VCaP (cell line): ENCODE data around the gene STK32C.

Experiments used
- H3K27ac ChIP-seq: fragments of 450-650 bp; 2 replicates; pipeline ENCODE4 v1.5.1; 2017
- TF ChIP-seq, protein P1 (sequence below): fragments of 450-650 bp; conservative IDR thresholded peaks from 2 replicates; pipeline ENCODE4 v1.5.1; 2017; ENCODE audit warnings: mild to moderate bottlenecking, moderate library complexity

Gene STK32C

DNA sequence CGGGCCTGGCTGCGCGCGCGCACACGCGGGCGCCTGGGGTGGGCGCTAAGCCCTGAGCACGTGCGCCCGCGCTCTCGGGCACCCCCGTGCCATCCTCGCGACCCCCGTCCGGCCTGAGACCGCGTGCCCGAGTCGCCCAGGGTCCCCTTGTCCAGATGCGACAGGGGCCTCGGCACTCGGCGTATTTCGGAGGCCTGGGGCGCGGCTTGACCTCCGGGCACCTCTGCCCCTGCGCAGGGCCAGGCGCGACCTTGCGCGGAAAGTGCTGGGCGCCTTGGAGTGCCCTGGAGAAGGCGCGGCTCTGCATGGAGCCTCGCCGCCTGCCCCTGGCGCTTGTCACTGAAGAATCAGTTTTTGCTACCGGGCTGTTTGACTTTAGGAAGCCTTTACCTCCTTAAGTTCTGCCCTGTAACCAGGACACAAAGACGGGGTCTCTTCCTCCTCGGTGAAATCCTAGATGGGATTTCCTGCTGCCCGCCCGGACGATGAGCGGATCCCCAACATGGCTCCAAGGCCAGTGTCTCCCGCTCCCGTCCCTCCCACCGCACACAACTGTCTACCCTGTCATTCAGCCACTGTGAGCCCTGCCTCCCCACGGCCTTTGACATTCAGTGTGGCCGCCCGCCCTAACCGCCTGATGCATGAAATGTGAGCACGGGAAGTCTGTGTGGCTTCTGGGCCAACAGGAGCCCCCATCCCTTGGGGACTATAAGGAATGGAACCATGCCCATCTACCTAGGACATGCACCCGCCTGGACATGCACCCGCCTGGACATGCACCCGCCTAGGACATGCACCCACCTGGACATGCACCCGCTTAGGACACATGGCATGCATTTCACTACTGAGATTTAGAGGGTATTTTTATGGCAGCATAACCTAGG, 1.1 kb upstream of the STK32C start:
- TF ChIP-seq, protein P1, sequence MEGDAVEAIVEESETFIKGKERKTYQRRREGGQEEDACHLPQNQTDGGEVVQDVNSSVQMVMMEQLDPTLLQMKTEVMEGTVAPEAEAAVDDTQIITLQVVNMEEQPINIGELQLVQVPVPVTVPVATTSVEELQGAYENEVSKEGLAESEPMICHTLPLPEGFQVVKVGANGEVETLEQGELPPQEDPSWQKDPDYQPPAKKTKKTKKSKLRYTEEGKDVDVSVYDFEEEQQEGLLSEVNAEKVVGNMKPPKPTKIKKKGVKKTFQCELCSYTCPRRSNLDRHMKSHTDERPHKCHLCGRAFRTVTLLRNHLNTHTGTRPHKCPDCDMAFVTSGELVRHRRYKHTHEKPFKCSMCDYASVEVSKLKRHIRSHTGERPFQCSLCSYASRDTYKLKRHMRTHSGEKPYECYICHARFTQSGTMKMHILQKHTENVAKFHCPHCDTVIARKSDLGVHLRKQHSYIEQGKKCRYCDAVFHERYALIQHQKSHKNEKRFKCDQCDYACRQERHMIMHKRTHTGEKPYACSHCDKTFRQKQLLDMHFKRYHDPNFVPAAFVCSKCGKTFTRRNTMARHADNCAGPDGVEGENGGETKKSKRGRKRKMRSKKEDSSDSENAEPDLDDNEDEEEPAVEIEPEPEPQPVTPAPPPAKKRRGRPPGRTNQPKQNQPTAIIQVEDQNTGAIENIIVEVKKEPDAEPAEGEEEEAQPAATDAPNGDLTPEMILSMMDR = no peak
- peak overlapping the region; percentile 55 for H3K27ac ChIP-seq

DNA sequence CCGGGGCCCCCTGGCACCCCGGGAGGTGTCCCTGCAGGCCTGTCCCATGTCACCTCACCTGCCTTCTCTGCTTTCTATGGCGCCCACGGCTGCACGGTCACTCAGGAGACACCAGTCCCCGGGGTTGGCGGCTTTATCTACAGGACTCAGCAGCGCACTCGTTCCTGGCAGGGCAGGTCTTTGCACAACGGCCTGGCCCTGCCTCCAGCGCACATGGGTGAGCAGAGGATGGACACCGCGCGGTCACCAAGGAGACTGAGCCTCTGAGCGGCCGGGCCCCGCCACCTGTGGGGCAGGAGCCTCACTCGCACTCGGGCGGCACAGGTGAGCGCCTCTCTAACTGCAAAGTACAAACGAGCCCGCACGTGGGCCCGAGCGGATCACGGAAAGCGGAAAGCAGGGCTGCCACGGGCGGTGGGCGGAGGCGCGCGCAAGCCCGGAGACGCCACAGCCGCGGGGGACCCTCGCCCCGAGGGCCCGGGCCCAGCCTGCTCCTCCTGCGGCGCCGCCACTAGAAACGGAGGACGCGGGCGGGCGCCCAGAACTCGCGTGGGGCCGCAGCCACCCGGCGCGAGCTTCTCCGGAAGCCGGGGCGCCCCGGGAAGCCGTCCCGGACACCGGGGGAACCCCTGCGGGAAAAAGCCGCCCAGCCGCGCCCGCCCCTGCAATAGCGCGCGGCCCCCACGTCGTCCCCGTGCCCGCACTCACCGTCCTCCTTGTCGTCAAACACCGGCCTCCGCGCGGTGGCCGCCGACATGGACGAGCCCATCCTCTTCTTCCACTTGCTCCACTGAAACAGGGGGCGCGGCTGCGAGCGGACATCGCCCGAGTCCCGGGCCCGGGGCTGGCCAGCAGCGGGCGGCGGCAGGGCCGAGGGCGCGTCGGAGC, 642 bp downstream of the STK32C start:
- TF ChIP-seq, protein P1 = 0 out of 2 replicates have a peak, but pooled peaks have one; percentile 8
- H3K27ac ChIP-seq = peak overlapping the region; percentile 80

DNA sequence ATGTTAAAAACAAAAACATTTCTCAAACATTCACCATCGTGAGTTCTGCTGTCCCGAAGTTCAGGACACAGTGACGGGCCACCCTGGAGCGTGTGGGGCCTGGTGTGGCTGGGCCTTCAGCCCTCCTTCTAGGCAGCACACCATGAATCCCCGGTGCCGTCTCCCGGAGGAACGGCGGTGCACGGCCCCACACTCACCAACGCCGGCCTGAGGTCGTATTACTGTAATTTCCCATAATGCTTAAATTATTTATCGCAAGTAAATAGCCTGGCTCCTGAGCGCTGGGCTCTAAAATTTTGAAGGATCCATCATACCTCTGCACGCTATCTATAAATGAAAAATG, 1.4 kb downstream of the STK32C start:
- H3K27ac ChIP-seq = peak overlapping the region; percentile 80
- TF ChIP-seq, protein P1 = no peak

DNA sequence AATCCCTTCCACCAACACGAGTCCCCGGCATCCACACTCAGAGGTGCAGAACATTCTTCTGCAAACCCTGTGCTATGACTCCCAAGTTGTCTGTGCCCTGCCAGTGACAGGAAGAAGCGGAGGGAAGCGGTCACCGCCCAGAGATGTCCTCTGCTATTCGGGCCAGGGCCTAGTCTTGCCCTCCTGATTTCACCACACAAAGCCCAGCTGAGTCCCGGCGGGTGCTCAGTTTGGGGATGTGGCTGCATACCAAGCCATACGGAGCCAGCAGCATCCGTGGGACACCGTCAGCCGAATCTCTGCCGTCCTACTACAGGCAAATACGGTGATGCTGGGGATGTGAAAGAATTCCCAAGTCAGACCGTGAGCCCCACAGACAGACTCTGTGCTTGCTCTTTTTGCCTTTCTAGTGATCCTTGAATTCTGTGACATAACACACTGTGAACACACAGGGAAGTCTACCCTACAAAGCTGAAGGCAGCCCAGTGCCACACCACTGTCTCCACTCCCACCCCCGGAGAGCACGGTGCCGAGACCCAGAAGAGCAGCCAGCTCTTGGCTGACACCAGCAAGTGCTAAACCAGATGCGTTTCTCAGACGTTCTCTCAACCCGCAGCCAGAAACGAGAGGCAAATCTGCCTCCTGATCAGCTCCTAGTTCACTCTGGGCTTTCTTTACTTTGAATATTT, 2.0 kb downstream of the STK32C start:
- TF ChIP-seq, protein P1 = no peak
- H3K27ac ChIP-seq = peak overlapping the region; percentile 80

DNA sequence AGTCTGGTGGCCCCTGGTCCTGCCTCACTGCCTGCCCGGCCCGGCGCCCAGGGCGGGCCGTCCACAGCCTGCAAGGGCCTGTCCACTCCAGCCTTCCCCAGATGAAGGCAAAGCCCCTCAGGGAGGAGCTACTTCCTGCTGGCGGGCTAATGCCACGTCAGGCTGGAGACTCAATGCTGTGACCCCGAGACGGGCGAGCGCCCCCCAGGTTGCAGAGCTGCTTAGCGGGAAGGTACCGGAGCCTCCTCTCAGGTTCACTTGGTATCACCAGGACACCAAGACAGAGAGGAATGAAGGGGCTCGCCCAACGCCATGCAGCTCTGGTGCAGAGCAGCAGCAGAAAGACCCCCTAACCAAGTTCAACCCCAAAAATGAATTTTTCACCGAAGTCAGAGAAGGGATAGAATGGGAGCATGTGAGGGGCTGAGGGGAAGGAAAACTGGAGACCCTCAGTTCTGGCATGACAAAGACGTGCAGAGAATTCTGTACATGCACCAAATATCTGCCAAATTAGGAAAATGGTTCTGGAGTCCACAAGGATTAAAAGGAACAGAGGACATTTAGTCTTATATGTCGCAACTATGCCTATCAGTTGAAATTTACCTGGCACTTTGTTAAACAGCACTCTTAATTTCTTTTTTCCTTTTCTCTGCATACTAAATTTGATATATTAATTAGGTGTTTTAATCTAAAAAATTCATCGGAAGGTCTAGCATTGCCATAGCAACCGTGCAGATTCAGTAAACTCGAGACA, 2.8 kb downstream of the STK32C start:
- TF ChIP-seq, protein P1 = no peak
- H3K27ac ChIP-seq = peak overlapping the region; percentile 27; the same call in 1 of the 2 replicates

DNA sequence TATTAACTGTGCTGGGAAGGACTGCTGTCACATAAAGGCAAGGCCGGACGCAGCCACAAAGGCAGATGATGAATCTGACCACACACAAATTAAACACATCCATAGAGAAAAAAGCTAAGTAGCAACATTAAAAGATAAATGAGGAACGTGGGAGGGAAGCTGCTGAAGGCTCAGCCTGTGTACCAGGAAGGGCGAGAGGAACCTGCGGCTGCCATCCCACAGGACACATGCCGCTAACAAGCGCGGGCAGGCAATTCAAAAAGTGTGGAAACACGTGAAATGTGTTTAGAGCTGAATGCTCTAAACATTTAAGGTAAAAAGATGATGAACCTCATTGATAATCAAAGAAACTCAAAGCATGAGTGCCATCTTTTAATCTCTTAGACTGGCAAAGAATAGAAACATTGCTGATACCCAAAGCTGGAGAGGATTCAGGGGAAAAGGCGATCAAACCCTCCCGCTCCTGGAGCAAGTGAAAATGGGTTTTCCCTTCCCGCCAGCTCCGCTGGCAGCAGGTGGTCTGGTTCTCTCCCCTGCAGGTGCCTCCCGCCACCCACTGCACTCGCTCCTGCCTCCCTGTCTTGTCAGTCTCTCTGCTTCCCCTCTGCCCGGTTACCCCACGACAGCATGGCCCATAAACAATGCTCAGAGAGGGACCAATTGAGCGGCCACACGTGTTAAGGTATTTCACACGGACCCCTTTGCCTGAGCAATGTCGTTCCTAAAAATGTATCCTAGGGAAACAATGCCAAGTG, 4.2 kb downstream of the STK32C start:
- TF ChIP-seq, protein P1 = no peak
- peak overlapping the region; percentile 27; the same call in 1 of the 2 replicates for H3K27ac ChIP-seq
